ENCODE measurements around the gene TLE4.
"Not testable (repeated sequence)": the region's sequence is repeated elsewhere in the genome, so short reads cannot be mapped to it uniquely, and the experiment has no call there.

The TLE4 gene

DNA sequence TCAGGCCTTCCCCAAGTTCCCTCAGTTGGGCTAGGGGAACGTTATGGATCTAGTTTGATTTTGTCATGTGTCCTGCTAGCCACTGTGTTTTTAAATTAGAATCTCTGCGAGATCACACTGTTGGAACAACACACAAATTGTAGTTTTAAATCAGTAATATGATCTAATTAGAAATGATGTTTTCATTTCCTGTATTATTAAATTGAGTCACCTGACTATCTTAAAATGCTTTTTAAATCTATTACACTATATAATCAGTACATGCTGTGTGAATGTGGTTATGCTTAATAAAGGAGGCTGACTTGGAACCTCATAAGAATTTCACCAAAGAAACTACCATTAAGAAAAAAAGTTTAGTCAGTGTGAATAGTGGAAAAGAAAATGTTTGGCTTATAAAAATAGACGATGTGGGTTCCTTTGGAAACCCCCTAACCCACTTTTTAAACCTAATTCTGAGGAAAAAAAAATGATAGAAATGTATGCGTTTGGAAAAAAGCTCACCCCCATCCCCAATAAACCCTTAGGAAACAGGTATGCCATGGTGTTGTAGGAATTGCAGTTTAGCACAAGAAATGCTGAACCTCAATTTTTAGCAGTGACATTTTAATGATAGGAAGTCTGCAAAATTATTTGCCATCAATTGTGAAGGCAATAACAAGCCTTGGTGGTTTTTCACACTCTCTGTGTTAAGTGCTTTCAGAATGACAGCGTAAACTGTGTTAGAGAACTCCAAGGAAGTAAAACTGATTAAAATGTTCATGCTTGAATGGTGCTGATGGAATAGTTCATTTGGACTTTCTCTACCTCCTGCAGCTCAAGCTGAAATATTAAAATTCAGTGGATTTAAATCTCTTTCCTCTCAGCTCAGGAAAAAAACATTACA, 59.0 kb downstream of the TLE4 start:
- no peak for DNase-seq (ENCODE audit: extremely low read depth in 1 of 2, low read depth in 1 of 2)

DNA sequence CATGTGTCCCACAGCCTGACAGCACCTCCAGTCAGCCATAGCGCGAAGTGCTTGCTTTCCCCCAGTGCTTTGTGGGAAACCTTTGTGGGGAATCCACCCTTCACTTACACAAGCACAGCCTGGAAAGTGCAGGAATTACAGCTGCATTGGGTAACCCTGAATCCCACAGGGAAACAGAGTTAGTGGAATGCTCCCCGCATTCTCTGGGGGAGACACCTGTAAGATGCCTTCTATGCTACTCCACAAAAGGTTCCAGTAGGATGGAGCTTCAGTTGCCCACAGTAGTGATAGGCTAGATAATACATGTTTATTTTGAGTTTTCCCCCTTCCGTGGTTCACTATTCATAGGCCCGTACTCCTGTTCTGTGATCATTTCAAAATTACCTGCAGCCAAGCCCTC, 60.3 kb downstream of the TLE4 start:
- no peak for DNase-seq (ENCODE audit: extremely low read depth in 1 of 2, low read depth in 1 of 2)

DNA sequence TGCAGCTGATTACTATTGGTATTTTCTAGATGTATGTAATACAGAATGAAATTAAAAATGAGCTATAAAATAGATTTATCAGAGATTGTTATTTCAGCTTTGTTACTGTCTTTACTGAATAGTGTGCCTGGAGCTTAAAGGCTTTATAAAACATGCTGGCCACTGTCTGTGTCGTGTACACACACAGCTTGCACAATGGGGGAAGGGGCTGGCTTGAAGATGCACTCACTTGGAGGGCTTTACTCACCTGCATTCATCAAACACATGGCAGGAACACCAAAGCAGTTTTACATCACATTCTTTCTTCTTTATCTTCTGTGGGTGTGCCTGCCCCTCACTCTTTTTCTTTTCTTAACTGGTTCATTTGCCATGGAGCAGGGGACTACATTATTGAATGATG, 60.9 kb downstream of the TLE4 start:
- no peak for DNase-seq (ENCODE audit: extremely low read depth in 1 of 2, low read depth in 1 of 2)

DNA sequence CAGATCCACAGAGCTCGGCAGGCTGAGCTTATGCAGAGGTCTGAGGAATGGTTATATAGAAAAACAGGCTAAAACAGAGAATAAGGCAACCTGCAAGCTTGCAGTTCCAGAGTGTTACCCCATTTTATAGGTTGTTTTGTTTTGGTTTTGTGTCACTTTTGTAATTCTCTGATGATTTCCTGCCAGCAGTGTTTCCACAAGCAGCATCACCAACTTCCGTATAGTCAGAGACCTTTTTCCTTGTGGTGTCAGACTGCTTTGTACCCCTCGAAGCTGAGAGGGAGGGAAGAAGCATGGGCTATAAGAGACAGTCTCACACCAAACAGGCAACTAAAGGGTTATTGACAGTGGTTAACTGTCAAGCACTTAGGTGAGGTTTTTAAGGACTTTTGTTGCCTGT, 61.8 kb downstream of the TLE4 start:
- DNase-seq (ENCODE audit: extremely low read depth in 1 of 2, low read depth in 1 of 2) = no peak

DNA sequence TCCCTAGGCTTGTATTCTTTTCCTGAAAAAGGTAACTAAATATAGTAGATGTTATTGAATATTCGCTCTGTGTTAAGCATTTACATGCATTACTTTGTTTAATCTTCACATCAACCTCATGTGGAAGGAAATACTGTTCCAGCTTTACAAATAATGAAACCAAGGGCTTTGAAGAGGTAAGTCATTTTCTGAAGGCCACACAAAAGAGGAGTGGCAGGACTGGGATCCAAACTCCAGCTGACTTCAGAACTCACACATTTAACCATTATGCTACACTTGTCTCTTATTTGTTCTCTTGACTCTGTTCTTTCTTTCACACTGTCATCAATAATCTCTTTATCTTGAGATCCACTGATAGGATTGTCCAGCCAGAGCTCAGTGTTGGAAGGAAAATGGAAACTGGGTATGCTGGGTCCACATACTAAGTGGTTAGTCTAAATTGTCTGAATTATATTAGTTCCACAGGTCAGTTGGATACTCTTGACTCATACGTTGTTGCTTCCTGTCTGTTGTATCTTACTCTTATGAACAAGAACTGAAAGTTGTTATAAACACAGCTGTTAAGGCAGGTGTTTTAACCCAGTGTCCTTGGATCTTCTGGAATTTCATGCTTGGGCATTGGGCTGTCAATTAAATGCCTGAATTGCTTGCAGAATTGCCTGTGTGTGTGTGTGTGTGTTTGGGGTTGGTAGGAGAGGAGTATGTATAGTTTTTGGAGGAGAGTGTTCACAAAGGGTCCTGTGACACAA, 65.6 kb downstream of the TLE4 start:
- no peak for DNase-seq (ENCODE audit: extremely low read depth in 1 of 2, low read depth in 1 of 2)

DNA sequence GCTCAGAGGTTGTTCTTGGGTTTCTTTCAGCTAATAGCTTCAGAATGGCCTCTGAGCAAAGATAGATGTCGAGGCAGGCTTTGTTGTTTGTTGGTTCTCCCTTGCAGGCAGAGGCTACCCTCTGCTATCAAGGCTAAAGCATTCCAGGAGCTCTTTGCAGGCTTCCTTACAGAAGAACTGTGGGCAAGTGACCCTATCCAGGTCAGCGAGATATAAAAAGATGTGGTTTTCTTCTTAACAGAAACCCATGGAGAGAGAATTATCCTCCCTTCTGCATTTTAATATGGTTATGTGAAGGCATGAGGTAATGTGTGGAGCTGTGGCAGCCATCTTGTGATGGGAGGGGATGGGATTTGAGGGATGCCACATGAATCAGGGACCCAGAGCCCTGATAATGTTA, 67.0 kb downstream of the TLE4 start:
- no peak for DNase-seq (ENCODE audit: extremely low read depth in 1 of 2, low read depth in 1 of 2)

DNA sequence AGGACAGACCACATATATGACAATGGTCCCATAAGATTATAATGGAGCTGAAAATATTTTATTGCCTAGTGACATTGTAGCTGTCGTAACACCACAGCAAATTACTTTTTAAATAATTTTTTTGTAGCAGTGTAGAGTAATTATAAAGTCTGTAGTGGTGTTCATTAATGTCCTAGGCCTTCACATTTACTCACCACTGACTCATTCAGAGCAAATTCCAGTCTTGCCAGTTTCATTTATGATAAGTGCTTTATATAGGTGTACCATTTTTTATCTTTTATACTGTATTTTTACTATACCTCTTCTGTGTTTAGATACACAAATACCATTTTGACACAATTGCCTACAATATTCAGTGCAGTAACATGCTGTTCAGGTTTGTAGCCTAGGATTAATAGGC, 67.6 kb downstream of the TLE4 start:
- DNase-seq (ENCODE audit: extremely low read depth in 1 of 2, low read depth in 1 of 2) = no peak

DNA sequence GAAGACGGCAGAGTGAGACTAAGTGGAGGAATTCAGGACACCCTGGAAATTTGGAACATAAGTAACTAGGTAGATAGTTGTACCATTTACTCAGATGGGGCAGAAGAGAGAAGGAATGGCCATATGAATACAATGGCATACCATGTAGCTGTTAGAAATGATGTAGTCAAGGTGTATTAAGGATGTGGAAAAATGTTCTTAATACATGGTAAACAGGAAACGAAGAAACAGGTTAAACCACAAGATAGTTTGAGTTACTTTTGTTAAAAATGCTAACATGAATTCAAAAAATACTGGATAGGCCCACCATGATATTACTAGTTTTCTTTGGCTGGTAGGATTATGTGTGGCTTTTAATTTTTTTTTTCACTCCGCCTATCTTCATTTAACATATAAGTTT, 68.3 kb downstream of the TLE4 start:
- DNase-seq (ENCODE audit: extremely low read depth in 1 of 2, low read depth in 1 of 2) = not testable (repeated sequence)

DNA sequence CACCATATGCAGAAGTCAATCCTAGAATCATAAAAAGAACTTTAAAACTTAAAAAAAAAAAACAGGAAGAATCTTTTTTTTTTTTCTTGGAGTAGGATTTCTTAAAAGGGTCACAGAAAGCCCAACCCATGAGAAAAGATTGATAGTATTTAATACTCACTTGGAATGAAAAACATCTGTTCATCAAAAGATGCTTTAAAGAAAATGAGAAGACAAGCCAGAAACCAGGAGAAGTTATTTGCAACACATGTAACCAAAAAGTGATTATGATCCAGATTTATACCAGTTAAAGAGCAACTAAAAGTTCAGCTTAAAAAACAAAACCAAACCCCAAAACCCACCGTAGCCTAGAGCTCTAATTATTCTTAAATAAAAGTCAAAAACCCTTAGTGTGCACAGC, 69.3 kb downstream of the TLE4 start:
- DNase-seq (ENCODE audit: extremely low read depth in 1 of 2, low read depth in 1 of 2) = no peak

DNA sequence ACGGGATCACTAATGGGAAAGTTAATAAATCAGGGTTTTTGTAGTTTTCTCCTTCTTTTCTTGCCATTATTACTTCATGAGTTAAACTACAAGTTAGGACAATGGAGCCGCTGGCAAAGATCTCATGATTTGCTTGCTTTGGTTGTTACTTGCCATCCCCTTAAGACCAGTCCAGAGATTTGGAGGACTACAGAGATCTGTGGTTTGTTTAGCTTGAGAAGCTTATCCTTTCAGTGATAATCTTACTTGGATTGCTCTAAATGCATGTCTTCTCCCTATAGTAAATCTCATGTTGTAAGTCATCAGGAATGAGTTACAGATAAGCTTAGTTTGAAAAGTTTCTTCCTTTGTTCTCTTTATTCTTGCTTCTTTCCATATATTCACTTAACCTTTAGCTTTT, 70.9 kb downstream of the TLE4 start:
- DNase-seq (ENCODE audit: extremely low read depth in 1 of 2, low read depth in 1 of 2) = no peak

DNA sequence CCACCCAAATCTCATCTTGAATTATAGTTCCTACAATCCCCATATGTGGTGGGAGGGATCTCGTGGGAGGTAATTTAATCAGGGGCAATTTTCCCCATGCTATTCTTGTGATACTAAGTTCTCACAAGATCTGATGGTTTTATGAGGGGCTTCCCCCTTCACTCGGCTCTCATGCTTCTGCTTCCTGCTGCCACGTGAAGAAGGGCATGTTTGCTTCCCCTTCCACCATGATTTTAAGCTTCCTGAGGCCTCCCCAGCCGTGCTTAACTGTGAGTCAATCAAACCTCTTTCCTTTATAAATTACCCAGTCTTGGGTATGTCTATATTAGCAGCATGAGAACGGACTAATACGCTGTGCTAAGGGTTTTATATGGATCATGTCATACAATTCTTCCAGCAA, 72.3 kb downstream of the TLE4 start:
- no peak for DNase-seq (ENCODE audit: extremely low read depth in 1 of 2, low read depth in 1 of 2)

DNA sequence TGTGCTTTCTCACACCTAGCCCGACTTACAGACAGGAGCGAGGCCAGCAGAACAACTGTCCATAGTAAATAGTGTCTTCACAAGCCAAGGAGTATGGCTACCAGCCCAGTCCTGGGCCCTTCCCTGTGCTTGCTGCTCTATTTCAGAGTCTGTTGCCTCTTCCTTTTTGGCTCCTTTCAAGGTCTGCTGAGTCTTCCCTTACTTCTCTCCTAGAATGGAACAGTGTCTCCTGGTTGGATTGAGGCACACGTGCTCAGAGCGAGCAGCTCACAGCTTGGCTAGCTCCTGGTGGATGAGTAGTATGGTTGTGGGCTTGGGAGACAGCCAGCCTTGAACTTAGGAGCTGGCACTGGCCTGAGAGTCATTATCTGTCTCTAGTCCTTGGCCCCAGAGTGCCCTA, 72.8 kb downstream of the TLE4 start:
- no peak for DNase-seq (ENCODE audit: extremely low read depth in 1 of 2, low read depth in 1 of 2)

DNA sequence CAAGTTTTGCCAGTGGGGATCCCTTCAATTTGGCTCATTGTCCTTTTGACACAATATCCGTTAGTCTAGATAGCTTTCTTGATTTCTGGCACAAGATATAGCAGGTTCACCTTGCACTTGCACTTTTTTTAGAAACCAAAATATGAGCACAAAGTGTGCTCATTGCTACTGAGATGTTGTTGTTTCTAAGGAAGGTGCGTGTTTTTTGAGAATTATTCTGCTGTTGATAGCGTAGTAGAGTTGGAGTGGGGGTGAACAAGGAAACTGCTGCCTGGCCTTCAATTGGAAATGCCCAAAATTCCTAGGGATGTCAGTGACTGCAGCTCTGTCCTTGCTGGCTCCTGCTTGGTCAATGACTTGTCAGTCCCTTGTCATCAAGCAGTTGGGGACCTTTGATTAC, 73.3 kb downstream of the TLE4 start:
- DNase-seq (ENCODE audit: extremely low read depth in 1 of 2, low read depth in 1 of 2) = no peak

DNA sequence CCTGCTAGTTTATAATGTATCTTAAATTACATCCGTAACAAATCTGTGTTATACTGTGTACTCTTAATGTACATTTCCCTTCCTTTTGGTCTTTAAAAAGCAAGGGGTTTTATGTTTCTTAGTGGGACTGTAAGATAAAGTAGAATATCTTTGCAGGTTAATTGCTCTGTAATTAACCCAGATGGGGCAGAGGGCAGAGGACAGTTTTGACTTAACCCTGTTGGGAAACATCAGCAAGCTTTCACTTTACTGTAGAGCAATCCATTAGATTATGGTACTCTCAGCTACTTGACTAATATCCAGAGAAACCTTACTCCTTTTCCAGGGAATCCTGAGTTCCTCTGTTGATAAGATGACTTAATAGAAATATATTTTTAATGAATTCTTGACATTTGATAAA, 74.3 kb downstream of the TLE4 start:
- DNase-seq (ENCODE audit: extremely low read depth in 1 of 2, low read depth in 1 of 2) = no peak

DNA sequence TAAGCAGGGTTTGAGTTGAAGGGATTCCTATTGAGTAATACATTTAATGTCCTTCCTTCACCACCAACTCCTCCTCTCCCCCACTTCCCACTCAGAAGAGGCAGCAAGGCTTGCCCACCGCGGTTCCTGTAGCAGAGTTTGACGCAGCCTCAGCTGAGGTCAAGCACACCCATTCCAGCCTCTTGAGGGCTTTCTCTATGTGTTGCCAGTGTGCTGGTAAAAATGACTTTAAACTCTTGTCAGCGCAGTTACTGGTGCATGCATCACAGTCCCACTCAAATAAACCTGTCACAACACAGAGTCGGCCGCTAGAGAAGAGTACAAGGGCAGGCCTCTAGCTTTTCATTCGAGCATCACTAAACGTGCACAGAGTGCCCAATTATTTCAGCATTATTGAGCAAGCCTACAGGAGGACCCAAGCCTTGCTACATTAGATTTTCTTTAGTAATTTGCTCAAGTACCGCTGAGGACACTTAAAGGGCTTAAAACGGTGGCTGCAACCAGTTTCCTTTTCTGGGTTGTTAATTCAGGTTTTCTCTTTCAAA, 79.6 kb downstream of the TLE4 start:
- no peak for DNase-seq (ENCODE audit: extremely low read depth in 1 of 2, low read depth in 1 of 2)

DNA sequence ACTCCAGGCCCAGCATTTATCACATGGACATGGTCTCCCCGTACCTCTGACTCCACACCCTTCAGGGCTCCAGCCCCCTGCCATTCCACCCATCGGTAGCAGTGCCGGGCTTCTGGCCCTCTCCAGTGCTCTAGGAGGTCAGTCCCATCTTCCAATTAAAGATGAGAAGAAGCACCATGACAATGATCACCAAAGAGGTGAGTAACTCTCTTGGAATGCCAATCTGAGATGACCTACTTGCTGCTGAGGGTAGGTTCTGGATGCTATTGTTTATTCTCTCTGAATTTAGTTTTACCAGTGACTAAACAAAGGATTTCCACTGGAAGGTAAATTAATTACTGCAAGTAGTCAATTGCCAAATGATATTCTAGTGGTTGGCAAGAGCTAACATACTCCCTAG, 80.8 kb downstream of the TLE4 start:
- no peak for DNase-seq (ENCODE audit: extremely low read depth in 1 of 2, low read depth in 1 of 2)

DNA sequence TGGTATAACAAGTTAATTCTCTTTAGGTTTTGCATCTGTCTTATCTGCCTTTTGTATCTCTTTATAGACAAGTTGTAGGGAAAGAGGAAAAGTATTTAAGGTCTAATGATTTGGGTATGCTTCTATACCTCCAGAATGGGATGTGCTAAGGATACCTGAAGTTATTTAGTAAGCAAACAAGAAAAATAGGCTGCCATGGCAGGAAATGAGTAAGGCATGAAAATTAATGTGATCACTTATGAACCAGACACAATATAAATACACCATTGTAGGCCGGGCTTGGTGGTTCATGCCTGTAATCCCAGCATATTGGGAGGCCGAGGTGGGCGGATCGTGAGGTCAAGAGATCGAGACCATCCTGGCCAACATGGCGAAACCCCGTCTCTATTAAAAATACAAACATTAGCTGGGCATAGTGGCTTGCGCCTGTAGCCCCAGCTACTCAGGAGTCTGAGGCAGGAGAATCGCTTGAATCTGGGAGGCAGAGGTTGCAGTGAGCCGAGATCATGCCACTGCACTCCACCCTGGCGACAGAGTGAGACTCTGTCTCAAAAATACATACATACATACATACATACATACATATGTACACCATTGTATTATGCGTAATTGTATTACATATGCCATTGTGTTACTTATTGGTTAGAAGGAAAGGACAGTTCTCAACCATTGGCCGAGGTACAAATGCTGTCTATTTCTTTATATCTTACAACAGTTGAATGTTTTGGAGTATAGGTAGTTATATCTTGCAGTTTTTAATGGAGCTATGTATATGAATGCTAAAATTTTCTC, 83.0 kb downstream of the TLE4 start:
- DNase-seq (ENCODE audit: extremely low read depth in 1 of 2, low read depth in 1 of 2) = not testable (repeated sequence)

DNA sequence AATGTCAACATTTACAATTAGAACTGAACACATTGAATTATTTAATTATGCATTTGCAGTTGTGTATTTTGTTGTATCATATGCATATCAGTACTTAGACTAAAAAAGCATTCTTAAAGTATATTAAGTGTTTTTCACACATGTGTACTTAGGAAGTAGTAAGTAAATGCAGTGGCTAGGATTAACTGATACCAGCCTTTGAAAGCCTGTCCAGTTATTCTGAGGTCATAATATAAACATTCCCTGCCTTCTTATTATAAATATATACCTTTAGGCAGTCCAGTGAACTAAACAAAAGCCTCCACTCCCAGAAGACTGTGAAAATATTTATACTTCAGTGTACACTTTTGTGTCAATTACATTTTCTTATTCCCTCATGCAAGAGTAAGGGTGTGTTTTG, 83.8 kb downstream of the TLE4 start:
- no peak for DNase-seq (ENCODE audit: extremely low read depth in 1 of 2, low read depth in 1 of 2)

DNA sequence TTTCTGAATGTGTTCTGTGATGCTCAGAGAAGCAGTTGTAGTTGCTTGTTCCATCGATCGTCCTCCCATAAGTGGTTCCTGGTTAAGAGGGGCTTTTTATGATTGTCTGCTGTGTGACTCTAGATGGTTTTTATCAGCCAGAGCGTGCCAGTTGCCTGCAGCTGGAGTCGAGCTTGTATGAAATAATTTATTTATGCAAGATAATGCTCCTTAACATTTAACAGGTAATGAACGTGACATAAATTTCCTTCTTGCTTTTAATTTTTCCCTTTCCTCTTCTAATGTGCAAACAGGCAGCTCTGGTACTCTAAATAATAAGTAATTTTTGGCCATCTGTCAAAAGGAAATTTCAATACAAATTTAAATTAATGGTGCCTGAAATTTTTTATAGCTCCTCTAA, 84.4 kb downstream of the TLE4 start:
- no peak for DNase-seq (ENCODE audit: extremely low read depth in 1 of 2, low read depth in 1 of 2)

DNA sequence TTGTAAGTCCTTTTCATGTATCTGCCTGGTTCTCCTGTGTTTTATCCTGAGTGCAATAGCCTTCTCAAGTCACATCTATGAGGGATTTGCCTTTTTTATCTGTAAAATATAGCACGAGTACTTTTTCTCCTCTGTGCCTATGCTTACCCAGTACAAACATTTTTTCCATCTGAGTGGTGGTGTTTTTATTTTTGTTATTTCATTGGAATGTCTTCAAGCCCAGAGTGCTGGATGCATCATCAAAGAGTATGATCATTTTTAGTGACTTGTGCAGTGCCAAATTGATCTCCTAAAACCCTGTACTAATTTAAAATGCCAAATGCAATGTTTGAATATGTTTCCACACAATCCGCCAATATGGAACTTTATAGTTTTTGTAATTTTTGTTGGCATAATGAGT, 86.1 kb downstream of the TLE4 start:
- DNase-seq (ENCODE audit: extremely low read depth in 1 of 2, low read depth in 1 of 2) = no peak

DNA sequence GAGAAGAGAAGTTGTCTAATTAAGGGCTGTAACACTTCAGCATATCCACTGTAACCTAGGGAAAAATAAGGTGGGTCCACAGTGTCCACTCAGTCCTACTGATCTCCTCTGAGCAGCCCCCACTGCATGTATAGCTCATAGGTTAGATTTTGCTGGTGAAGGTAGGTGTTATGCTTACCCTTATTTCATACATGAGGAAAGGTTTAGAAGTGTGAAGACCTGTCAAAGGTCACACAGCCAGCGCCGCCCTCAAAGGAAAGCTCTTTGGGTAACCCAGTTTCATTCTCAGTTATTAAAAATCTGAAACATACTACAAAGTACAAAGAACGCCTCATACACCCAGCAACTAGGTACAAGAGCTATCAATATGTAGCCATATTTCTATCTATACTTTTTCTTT, 87.2 kb downstream of the TLE4 start:
- no peak for DNase-seq (ENCODE audit: extremely low read depth in 1 of 2, low read depth in 1 of 2)

Data from activated CD8-positive, alpha-beta memory T cell treated with anti-CD3 and anti-CD28 coated beads for 1 hour (primary cell).